Body of pancreas (tissue), 4 donors: ENCODE measurements around the gene TPGS2. TPM values are rescaled to one million over a fixed set of nuclear protein-coding genes. Genes with fewer than 3 reads are reported as not detected.

Experiments
- ATAC-seq: fragments of 150-250 bp; one replicate; pipeline ENCODE4 v1.9.1; 2016
- DNase-seq, 4 donors: peaks; one replicate each; pipeline ENCODE4 v3.0.0-alpha.2; 2019
- H3K27ac ChIP-seq, 4 donors: fragments of 200-600 bp; sonication (generic); 1 replicate in 3 of 4; 2 replicates in 1 of 4; pipeline versions ENCODE4 v1.5.1 to v1.6.1; 2016 to 2019; ENCODE audit warnings: mild to moderate bottlenecking in 1 of 4, mixed read lengths in 1 of 4, moderate library complexity in 1 of 4
- H3K27me3 ChIP-seq, 2 donors: fragments of 200-600 bp; sonication (generic); one replicate each; pipeline ENCODE4 v1.6.0; 2016; ENCODE audit warnings: mild to moderate bottlenecking in 1 of 2
- H3K36me3 ChIP-seq, 2 donors: fragments of 200-600 bp; sonication (generic); replicated peaks in 1 of 2; 2 replicates each; pipeline ENCODE4 v1.5.1; 2016; ENCODE audit warnings: low read depth in 2 of 2; ENCODE audit not compliant: insufficient read depth in 1 of 2
- H3K4me1 ChIP-seq: fragments of 200-600 bp; sonication (generic); one replicate; pipeline ENCODE4 v1.6.0; 2016
- H3K4me3 ChIP-seq, 2 donors: fragments of 200-600 bp; sonication (generic); 1 replicate in 1 of 2; 2 replicates in 1 of 2; pipeline ENCODE4 v1.5.1; 2016 to 2019
- H3K9me3 ChIP-seq, 3 donors: fragments of 200-600 bp; sonication (generic); 1 replicate in 2 of 3; 2 replicates in 1 of 3; pipeline ENCODE4 v1.5.1; 2016
- CTCF ChIP-seq, 7 experiments: fragments of 450-650 bp in 4 of 7; fragments of 200-600 bp in 3 of 7; sonication (generic) in 3 of 7; IDR thresholded peaks; one replicate each; pipeline ENCODE4 v1.5.1; 2016 to 2019; ENCODE audit warnings: antibody characterized with exemption in 7 of 7
- POLR2A ChIP-seq, 3 donors: fragments of 450-650 bp; IDR thresholded peaks; one replicate each; pipeline ENCODE4 v1.6.1; 2016; ENCODE audit warnings: antibody characterized with exemption in 3 of 3, mild to moderate bottlenecking in 2 of 3
- WGBS, 2 donors: methylation state at CpG; one replicate each; pipeline ENCODE4 v1.1.5; 2017; 5-methylcytosine and 5-hydroxymethylcytosine counted together
- intact Hi-C: fragments of 100-400 bp; cut with DNase I; formaldehyde crosslinking; loops from one replicate; pipeline ENCODE4 v1.15.1; 2023
- total RNA-seq, 2 donors: library from RNA; depleted of rRNA; stranded (reverse); fragments of >200 nt; gene quantifications; one replicate each; pipeline ENCODE4 v1.1.0, GENCODE V29; 2016

Gene TPGS2
- total RNA-seq, 2 donors from 2014 or later, result 32.2 to 33.9 TPM

GRCh38 chr18:36862182-36862581, 33.4 kb upstream of the TPGS2 start:
- TF ChIP-seq POLR2A (IDR thresholded peaks at IDR 0.05) (no peak), CTCF (IDR thresholded peaks at IDR 0.05) (no peak)
- H3K36me3 ChIP-seq, result no peaks in the 10 kb centered on the region
- H3K27ac ChIP-seq, result no peak overlapping the region
- H3K9me3 ChIP-seq, result no peaks in the 10 kb centered on the region
- H3K4me3 ChIP-seq, result no peak overlapping the region
- intact Hi-C loops, result no loop called here
- ATAC-seq (no peak), DNase-seq (no peak)
- H3K4me1 ChIP-seq, result peaks cover 2% of the 10 kb centered on the region
- 96% methylated on average over 1 of the region's 1 CpG for WGBS, 2 donors
- no peaks in the 10 kb centered on the region for H3K27me3 ChIP-seq

GRCh38 chr18:36856815-36857214, 28.0 kb upstream of the TPGS2 start:
- 5 to 19% methylated on average over 1 of the region's 1 CpG for WGBS, 2 donors
- no peak for TF ChIP-seq POLR2A (IDR thresholded peaks at IDR 0.05)
- no peak for DNase-seq
- H3K27me3 ChIP-seq, result no peaks in the 10 kb centered on the region
- H3K36me3 ChIP-seq, result no peaks in the 10 kb centered on the region
- intact Hi-C loops, result no loop called here
- ATAC-seq, result peak; percentile 74
- no peak overlapping the region for H3K4me3 ChIP-seq
- peak overlapping the region in 3 of 4 donors; percentile 15 to 25 (median 24) for H3K27ac ChIP-seq
- no peaks in the 10 kb centered on the region for H3K9me3 ChIP-seq
- peaks cover 8% of the 10 kb centered on the region for H3K4me1 ChIP-seq

GRCh38 chr18:36851202-36851590, 22.4 kb upstream of the TPGS2 start:
- Histone ChIP-seq H3K36me3 (no peaks in the 10 kb centered on the region), H3K4me1 (no peaks in the 10 kb centered on the region), H3K9me3 (no peaks in the 10 kb centered on the region), H3K27ac (no peak overlapping the region), H3K27me3 (no peaks in the 10 kb centered on the region), H3K4me3 (no peak overlapping the region)
- no peak for DNase-seq
- no peak for ATAC-seq
- 82 to 97% methylated on average over 2 of the region's 2 CpGs for WGBS, 2 donors
- TF ChIP-seq CTCF (IDR thresholded peaks at IDR 0.05) (no peak), POLR2A (IDR thresholded peaks at IDR 0.05) (no peak)
- intact Hi-C loops, result no loop called here

GRCh38 chr18:36850527-36851201, 21.9 kb upstream of the TPGS2 start:
- TF ChIP-seq CTCF (IDR thresholded peaks at IDR 0.05) (no peak), POLR2A (IDR thresholded peaks at IDR 0.05) (no peak)
- DNase-seq (no peak), ATAC-seq (no peak)
- no peaks in the 10 kb centered on the region for H3K9me3 ChIP-seq
- no peaks in the 10 kb centered on the region for H3K27me3 ChIP-seq
- H3K27ac ChIP-seq, result no peak overlapping the region
- no peaks in the 10 kb centered on the region for H3K36me3 ChIP-seq
- 79 to 100% methylated on average over 1 of the region's 1 CpG for WGBS, 2 donors
- intact Hi-C loops, result no loop called here
- H3K4me3 ChIP-seq, result no peak overlapping the region
- H3K4me1 ChIP-seq, result no peaks in the 10 kb centered on the region

GRCh38 chr18:36849288-36850006, 20.6 kb upstream of the TPGS2 start:
- no peaks in the 10 kb centered on the region for H3K4me1 ChIP-seq
- ATAC-seq (no peak), DNase-seq (no peak)
- no peaks in the 10 kb centered on the region for H3K36me3 ChIP-seq
- no peaks in the 10 kb centered on the region for H3K9me3 ChIP-seq
- no peak overlapping the region for H3K4me3 ChIP-seq
- TF ChIP-seq POLR2A (IDR thresholded peaks at IDR 0.05) (no peak), CTCF (IDR thresholded peaks at IDR 0.05) (no peak)
- no peaks in the 10 kb centered on the region for H3K27me3 ChIP-seq
- 17 to 24% methylated on average over 2 of the region's 2 CpGs for WGBS, 2 donors
- intact Hi-C loops, result no loop called here
- no peak overlapping the region for H3K27ac ChIP-seq
